CD4-positive, alpha-beta memory T cell (primary cell): ENCODE measurements around the gene DHRS1. TPM values are rescaled to one million over a fixed set of nuclear protein-coding genes. Genes with fewer than 3 reads are reported as not detected.
"Not testable (repeated sequence)": the region's sequence is repeated elsewhere in the genome, so short reads cannot be mapped to it uniquely, and the experiment has no call there.

Experiments
- CTCF ChIA-PET: fragments of 350-600 bp; sonication (Branson Sonifier 250); formaldehyde crosslinking; loops from one replicate; lab custom pipeline; 2021; ENCODE audit warnings: inconsistent platforms; ENCODE audit not compliant: partially characterized antibody; lab: Charles Lee
- POLR2A ChIA-PET: fragments of 350-600 bp; sonication (Branson Sonifier 250); formaldehyde crosslinking; loops from one replicate; lab custom pipeline; 2021; ENCODE audit not compliant: partially characterized antibody; lab: Charles Lee
- DNase-seq, 5 donors: peaks; one replicate each; pipeline versions ENCODE4 v3.0.0 to v3.0.0-alpha.2; 2020 to 2022; ENCODE audit warnings: mixed read lengths in 1 of 5
- H3K27ac ChIP-seq: one replicate; pipeline ENCODE4 v1.7.0; 2013; ENCODE audit warnings: low read depth, low read length
- H3K27me3 ChIP-seq: 2 replicates; pipeline ENCODE4 v1.7.0; 2013; ENCODE audit warnings: mild to moderate bottlenecking, low read length, moderate library complexity; ENCODE audit not compliant: insufficient read depth
- H3K36me3 ChIP-seq: 2 replicates; pipeline ENCODE4 v1.7.0; 2013; ENCODE audit warnings: mild to moderate bottlenecking, low read length, moderate library complexity; ENCODE audit not compliant: insufficient read depth
- H3K4me1 ChIP-seq: 2 replicates; pipeline ENCODE4 v1.7.0; 2013; ENCODE audit warnings: mild to moderate bottlenecking, low read length, moderate library complexity; ENCODE audit not compliant: insufficient read depth
- H3K4me3 ChIP-seq, 2 donors: one replicate each; pipeline ENCODE4 v1.7.0; 2013; ENCODE audit warnings: low read length in 2 of 2, mild to moderate bottlenecking in 1 of 2
- H3K9me3 ChIP-seq, 2 donors: one replicate each; pipeline ENCODE4 v1.7.0; 2013; ENCODE audit warnings: low read length in 2 of 2, control low read depth in 1 of 2; ENCODE audit not compliant: control insufficient read depth in 1 of 2
- H3K27ac Mint-ChIP-seq, 7 donors: one replicate each; pipeline ENCODE4 v1.8.0; 2020 to 2021; ENCODE audit warnings: mixed read lengths in 7 of 7, mild to moderate bottlenecking in 6 of 7, inconsistent platforms in 3 of 7, moderate library complexity in 3 of 7
- H3K27me3 Mint-ChIP-seq, 2 donors: one replicate each; pipeline ENCODE4 v1.8.0; 2020 to 2021; ENCODE audit warnings: mixed read lengths in 2 of 2
- H3K36me3 Mint-ChIP-seq, 2 donors: one replicate each; pipeline ENCODE4 v1.8.0; 2020 to 2021; ENCODE audit warnings: mixed read lengths in 2 of 2, inconsistent platforms in 1 of 2, mild to moderate bottlenecking in 1 of 2
- H3K4me1 Mint-ChIP-seq, 4 donors: one replicate each; pipeline ENCODE4 v1.8.0; 2020 to 2021; ENCODE audit warnings: mixed read lengths in 4 of 4, mild to moderate bottlenecking in 1 of 4
- H3K4me3 Mint-ChIP-seq, 8 donors: one replicate each; pipeline ENCODE4 v1.8.0; 2020 to 2021; ENCODE audit warnings: mixed read lengths in 8 of 8, mild to moderate bottlenecking in 7 of 8, moderate library complexity in 6 of 8, inconsistent platforms in 3 of 8
- H3K9me3 Mint-ChIP-seq, 8 donors: one replicate each; pipeline ENCODE4 v1.8.0; 2020 to 2021; ENCODE audit warnings: mixed read lengths in 8 of 8, mild to moderate bottlenecking in 5 of 8, inconsistent platforms in 3 of 8, moderate library complexity in 1 of 8
- intact Hi-C: fragments of 100-400 bp; cut with micrococcal nuclease; formaldehyde crosslinking; loops from one replicate; pipeline ENCODE4 v1.15.1; 2023
- polyA plus RNA-seq, 2 donors: library from polyadenylated mRNA; unstranded; fragments of 300-500 nt; fragmentation: Illumina TruSeq; gene quantifications; one replicate each; pipeline ENCODE4 v1.2.3, GENCODE V29; 2021
- total RNA-seq, 2 experiments: library from RNA; stranded (reverse); gene quantifications; one replicate each; pipeline ENCODE4 v1.2.3, GENCODE V29; 2021

DHRS1 gene
- total and polyA plus RNA-seq, 4 experiments from 2014 or later: 31.4 to 38.6 (median 35.3) TPM

- peaks cover 5% of the 10 kb centered on the region in 2 donors for H3K27me3 Mint-ChIP-seq
- peaks cover 0 to 5% (median 0%) of the 10 kb centered on the region in 8 donors for H3K9me3 Mint-ChIP-seq
- DNase-seq: no peak
- Histone ChIP-seq H3K27me3 (peaks cover 5% of the 10 kb centered on the region), H3K4me3 (no peak overlapping the region), H3K27ac (no peak overlapping the region), H3K9me3 (no peaks in the 10 kb centered on the region), H3K4me1 (peaks cover 57% of the 10 kb centered on the region), H3K36me3 (no peaks in the 10 kb centered on the region)
- H3K4me3 Mint-ChIP-seq: peak overlapping the region in 2 of 8 donors; percentile 26 to 57
- H3K36me3 Mint-ChIP-seq: no peaks in the 10 kb centered on the region
- intact Hi-C loops: no loop called here
- ChIA-PET POLR2A (interaction anchor here (0.6 to 6.8 kb wide), 9 partner anchors 17 to 111 kb away, joined by 3 to 75 read pairs (median 4); partner anchors contain the start of genes CBLN3, CIDEB, KHNYN and LTB4R), CTCF (interaction anchor here (3.5 to 23.0 kb wide), 3 partner anchors 19 to 103 kb away, joined by 17 to 791 read pairs (median 232); partner anchors contain the start of genes CBLN3, CIDEB, KHNYN and LTB4R)
- H3K27ac Mint-ChIP-seq: peak overlapping the region; percentile 11 to 88 (median 79)
- peaks cover 38 to 69% (median 54%) of the 10 kb centered on the region in 4 donors for H3K4me1 Mint-ChIP-seq
These were observed 29.6 kb upstream of the DHRS1 start for GRCh38 chr14:24329073-24329663.

- not testable (repeated sequence) for H3K9me3 Mint-ChIP-seq, H3K27me3 Mint-ChIP-seq, H3K27me3 ChIP-seq, H3K36me3 Mint-ChIP-seq, H3K9me3 ChIP-seq, H3K27ac ChIP-seq, H3K36me3 ChIP-seq, H3K4me3 ChIP-seq
- peak overlapping the region in 2 of 8 donors; percentile 4 to 29 for H3K4me3 Mint-ChIP-seq
- peak overlapping the region in 2 of 7 donors; percentile 33 to 86 for H3K27ac Mint-ChIP-seq
- CTCF ChIA-PET: interaction anchor here (1.6 to 23.0 kb wide), 4 partner anchors 18 to 104 kb away, joined by 4 to 791 read pairs (median 124); partner anchors contain the start of genes CBLN3, CIDEB, KHNYN and LTB4R
- POLR2A ChIA-PET: interaction anchor here (2.2 to 6.8 kb wide), 2 partner anchors 16 to 103 kb away, joined by 12 to 75 read pairs; partner anchors contain the start of genes LTB4R and LTB4R2
- H3K4me1 ChIP-seq: peaks cover 45% of the 10 kb centered on the region
- peak in 1 of 5 donors; percentile 46 for DNase-seq
- intact Hi-C loops: loop anchor here (1.0 kb wide), 1 partner anchor 103 kb away; no protein-coding TSS in a partner anchor
- H3K4me1 Mint-ChIP-seq: peaks cover 34 to 63% (median 45%) of the 10 kb centered on the region in 4 donors
These were observed 28.3 kb upstream of the DHRS1 start for GRCh38 chr14:24327914-24328313.

- ChIA-PET POLR2A (interaction anchor here (1.2 to 1.5 kb wide), 4 partner anchors 17 to 103 kb away, joined by 3 read pairs; partner anchors contain the start of gene KHNYN), CTCF (interaction anchor here (1.2 to 23.0 kb wide), 5 partner anchors 17 to 219 kb away, joined by 4 to 791 read pairs (median 17); partner anchors contain the start of genes CBLN3, CIDEB, KHNYN and LTB4R)
- Mint-ChIP-seq H3K4me1 (peaks cover 30 to 57% (median 41%) of the 10 kb centered on the region in 4 donors), H3K27ac (peak overlapping the region in 4 of 7 donors; percentile 33 to 82 (median 77)), H3K27me3 (peaks cover 2 to 5% of the 10 kb centered on the region in 2 donors), H3K4me3 (peak overlapping the region in 2 of 8 donors; percentile 31 to 77), H3K36me3 (no peaks in the 10 kb centered on the region), H3K9me3 (no peaks in the 10 kb centered on the region)
- H3K27me3 ChIP-seq: no peaks in the 10 kb centered on the region
- intact Hi-C loops: no loop called here
- H3K36me3 ChIP-seq: no peaks in the 10 kb centered on the region
- H3K9me3 ChIP-seq: no peaks in the 10 kb centered on the region
- no peak overlapping the region for H3K4me3 ChIP-seq
- H3K27ac ChIP-seq: no peak overlapping the region
- H3K4me1 ChIP-seq: peaks cover 39% of the 10 kb centered on the region
- DNase-seq: no peak
These were observed 27.7 kb upstream of the DHRS1 start for GRCh38 chr14:24327303-24327702.

GRCh38 chr14:24325963-24326362 lies 26.4 kb upstream of the DHRS1 start:
- peaks cover 26% of the 10 kb centered on the region for H3K4me1 ChIP-seq
- no peaks in the 10 kb centered on the region for H3K36me3 Mint-ChIP-seq

GRCh38 chr14:24325041-24325530 lies 25.5 kb upstream of the DHRS1 start:
- POLR2A ChIA-PET: interaction anchor here (0.9 to 1.1 kb wide), 2 partner anchors 11 to 14 kb away, joined by 3 to 4 read pairs; partner anchors contain the start of gene LTB4R
- Mint-ChIP-seq H3K4me1 (peaks cover 18 to 36% (median 24%) of the 10 kb centered on the region in 4 donors), H3K36me3 (no peaks in the 10 kb centered on the region), H3K9me3 (no peaks in the 10 kb centered on the region), H3K27ac (no peak overlapping the region), H3K4me3 (no peak overlapping the region), H3K27me3 (peaks cover 0 to 1% of the 10 kb centered on the region in 2 donors)
- intact Hi-C loops: no loop called here
- Histone ChIP-seq H3K27ac (no peak overlapping the region), H3K9me3 (no peaks in the 10 kb centered on the region), H3K4me1 (peaks cover 25% of the 10 kb centered on the region), H3K4me3 (no peak overlapping the region), H3K36me3 (no peaks in the 10 kb centered on the region), H3K27me3 (no peaks in the 10 kb centered on the region)
- no peak for DNase-seq
- CTCF ChIA-PET: interaction anchor here (1.7 to 23.0 kb wide), 4 partner anchors 8 to 107 kb away, joined by 6 to 791 read pairs (median 14); partner anchors contain the start of genes CBLN3, CIDEB, KHNYN and LTB4R

More at GRCh38 chr14:24325963-24326362, 26.4 kb upstream of the DHRS1 start:
- no peak overlapping the region for H3K4me3 Mint-ChIP-seq
- Histone ChIP-seq H3K27me3 (no peaks in the 10 kb centered on the region), H3K27ac (no peak overlapping the region), H3K4me3 (no peak overlapping the region), H3K9me3 (no peaks in the 10 kb centered on the region), H3K36me3 (no peaks in the 10 kb centered on the region)
- ChIA-PET CTCF (interaction anchor here (1.7 to 23.0 kb wide), 3 partner anchors 15 to 106 kb away, joined by 6 to 791 read pairs (median 19); partner anchors contain the start of genes CBLN3, CIDEB, KHNYN and LTB4R), POLR2A (interaction anchor here (1.5 kb wide), 1 partner anchor 104 kb away, joined by 3 read pairs; the partner anchor contains the start of gene KHNYN)
- no peaks in the 10 kb centered on the region for H3K9me3 Mint-ChIP-seq
- peaks cover 0 to 1% of the 10 kb centered on the region in 2 donors for H3K27me3 Mint-ChIP-seq
- H3K27ac Mint-ChIP-seq: no peak overlapping the region
- peaks cover 21 to 45% (median 31%) of the 10 kb centered on the region in 4 donors for H3K4me1 Mint-ChIP-seq
- no peak for DNase-seq
- intact Hi-C loops: no loop called here

GRCh38 chr14:24324024-24324423 lies 24.4 kb upstream of the DHRS1 start:
- CTCF ChIA-PET: interaction anchor here (0.8 to 23.0 kb wide), 4 partner anchors 8 to 108 kb away, joined by 3 to 791 read pairs (median 14); partner anchors contain the start of genes CBLN3, CIDEB, KHNYN and SDR39U1
- POLR2A ChIA-PET: interaction anchor here (0.6 kb wide), 1 partner anchor 27 kb away, joined by 4 read pairs; no protein-coding TSS in a partner anchor
- H3K27ac Mint-ChIP-seq: peak overlapping the region in 1 of 7 donors; percentile 15

More at GRCh38 chr14:24324024-24324423, 24.4 kb upstream of the DHRS1 start:
- peaks cover 0 to 1% of the 10 kb centered on the region in 2 donors for H3K27me3 Mint-ChIP-seq
- intact Hi-C loops: no loop called here
- no peaks in the 10 kb centered on the region for H3K9me3 ChIP-seq
- DNase-seq: no peak
- H3K4me3 Mint-ChIP-seq: no peak overlapping the region
- H3K27ac ChIP-seq: no peak overlapping the region
- peaks cover 9 to 30% (median 14%) of the 10 kb centered on the region in 4 donors for H3K4me1 Mint-ChIP-seq
- no peaks in the 10 kb centered on the region for H3K36me3 Mint-ChIP-seq
- no peak overlapping the region for H3K4me3 ChIP-seq
- peaks cover 14% of the 10 kb centered on the region for H3K4me1 ChIP-seq
- no peaks in the 10 kb centered on the region for H3K9me3 Mint-ChIP-seq
- no peaks in the 10 kb centered on the region for H3K36me3 ChIP-seq
- H3K27me3 ChIP-seq: no peaks in the 10 kb centered on the region
